HS-5 (cell line): ENCODE data around the gene FEM1C.

Experiments used
- DNase-seq: peaks from one replicate; pipeline ENCODE4 v3.0.0-alpha.2; 2012; ENCODE audit warnings: low read depth

The FEM1C gene

DNA sequence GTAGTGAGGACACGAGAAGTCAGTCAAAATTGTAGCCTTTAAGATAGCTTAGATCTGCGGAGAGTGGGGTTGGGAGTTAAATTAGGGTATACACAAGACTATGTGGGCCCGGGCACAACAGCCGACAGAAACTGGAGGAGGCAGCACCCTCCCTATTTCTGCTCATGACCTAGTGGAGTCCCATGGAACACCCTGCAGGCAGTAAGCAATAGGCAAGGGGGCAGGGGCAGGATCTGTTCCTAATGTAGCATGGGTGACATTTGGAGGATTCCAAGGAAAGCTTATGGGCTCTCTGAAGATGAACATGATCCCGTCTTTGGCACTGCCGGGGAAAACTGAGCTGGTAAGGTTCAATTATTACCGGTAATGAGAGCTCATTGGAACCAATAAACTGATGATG, 67.0 kb downstream of the FEM1C start:
- DNase-seq, result no peak

DNA sequence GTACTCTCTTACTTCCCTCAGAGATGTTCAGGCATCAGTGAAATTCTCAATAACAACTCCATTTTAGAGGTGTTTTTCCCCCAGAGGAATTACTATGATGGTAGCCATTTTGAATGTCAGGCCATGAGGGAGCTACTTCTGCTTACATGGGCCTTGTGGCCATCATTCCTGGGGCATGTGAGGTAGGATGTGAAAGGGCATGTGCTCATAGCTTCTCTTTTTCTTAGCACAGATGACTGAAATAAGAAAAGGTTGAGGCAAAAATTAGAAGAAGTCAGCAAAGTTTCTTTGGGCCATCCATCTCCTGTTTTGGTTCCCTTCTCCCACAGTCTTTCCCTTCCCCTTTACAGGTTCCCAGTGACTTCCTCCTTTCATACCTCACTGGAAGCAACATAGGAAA, 68.8 kb downstream of the FEM1C start:
- no peak for DNase-seq

DNA sequence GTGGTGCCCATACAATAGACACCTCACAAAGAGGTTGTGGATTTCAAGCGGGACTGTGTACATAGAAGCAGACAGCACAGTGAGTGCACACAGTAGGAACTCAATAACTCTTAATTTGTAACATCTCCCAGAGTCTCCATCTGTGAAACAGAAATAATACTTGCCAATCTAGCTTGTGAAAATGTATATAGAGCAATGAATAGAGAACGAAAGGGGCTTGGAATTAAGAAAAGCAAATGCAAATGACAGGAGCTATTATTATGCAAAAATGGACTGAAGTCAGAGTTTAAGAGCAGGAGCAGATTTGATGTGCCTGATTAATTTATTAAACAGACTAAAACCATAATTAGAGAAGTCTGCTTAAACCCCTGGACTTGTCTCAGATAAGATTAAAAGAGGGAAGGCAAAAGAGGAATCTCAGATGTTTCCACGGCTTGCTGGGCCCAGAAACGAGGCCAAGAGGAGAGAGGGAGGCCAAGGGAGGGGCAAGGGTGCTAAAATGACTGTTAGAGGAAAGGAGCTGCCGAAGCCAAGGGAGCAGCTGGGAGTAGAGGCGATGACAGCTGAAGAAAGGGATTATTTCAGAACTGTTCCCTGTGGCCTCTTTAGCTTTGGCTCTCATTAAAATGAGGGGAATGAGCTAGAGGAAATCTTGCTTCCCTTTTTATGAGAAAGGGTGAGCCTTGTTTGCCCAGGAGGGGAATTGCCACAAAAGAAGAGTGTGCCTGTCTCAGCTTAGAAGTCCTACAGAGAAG, 72.1 kb downstream of the FEM1C start:
- DNase-seq, result no peak

DNA sequence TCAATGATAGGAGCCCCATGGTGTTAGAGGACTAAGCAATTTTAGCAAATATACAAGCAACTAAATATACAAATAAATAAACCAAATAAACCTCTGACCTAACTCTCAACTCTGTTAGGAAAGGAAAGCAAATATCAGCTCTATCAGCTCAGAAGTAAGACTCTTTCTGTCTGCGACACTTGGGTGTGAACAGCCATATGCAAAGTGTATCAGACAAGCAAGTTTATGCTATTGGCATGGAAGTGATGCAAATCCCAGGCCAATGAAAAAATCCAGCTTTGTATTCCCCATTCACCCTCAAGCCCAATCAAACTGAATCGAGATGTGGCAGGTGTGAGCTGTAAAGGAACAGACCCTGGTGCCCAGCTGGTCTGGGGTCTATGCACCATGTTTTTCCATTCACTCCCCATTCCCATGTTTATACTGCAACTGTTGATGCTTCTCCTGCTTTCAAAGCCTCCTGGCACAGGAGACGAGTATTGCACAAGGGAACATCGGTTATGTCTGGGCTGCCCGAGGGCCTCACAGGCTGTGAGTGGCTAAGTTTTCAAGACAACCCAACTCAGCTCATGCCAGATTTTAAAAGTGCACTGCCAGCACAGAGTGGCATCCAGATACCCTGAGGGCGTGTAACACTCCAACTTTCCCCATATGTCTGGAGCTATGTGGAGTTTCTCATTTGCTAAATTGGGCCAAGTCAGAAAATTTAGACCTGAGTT, 73.1 kb downstream of the FEM1C start:
- DNase-seq, result no peak

DNA sequence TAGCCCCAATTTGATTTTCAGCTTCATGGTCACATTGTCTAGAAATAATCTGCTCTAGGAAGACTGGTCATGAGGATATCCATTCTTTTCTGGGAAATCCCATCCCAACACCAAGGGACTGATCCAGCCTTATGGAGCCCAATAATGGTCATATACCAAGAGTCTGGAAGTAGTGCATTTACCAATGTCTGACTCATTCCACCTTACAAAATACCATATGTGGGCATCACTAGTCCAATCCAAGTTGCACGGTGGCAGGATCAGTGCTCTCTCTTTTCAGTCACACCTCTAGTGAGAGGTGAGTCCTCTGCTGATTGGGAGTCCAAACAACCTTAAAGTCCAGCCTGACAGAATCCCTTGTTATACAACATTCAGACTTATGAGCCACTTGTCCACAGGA, 73.7 kb downstream of the FEM1C start:
- no peak for DNase-seq
